GM18858 (cell line): ENCODE results near the gene ASB18.
"Not testable (repeated sequence)": the region's sequence is repeated elsewhere in the genome, so short reads cannot be mapped to it uniquely, and the experiment has no call there.

ENCODE experiments used
- ATAC-seq: cut with Tn5 transposase; IDR thresholded peaks from one replicate; pipeline ENCODE4 v1.9.1; 2021; ENCODE audit not compliant: unreplicated experiment

The ASB18 gene, protein sequence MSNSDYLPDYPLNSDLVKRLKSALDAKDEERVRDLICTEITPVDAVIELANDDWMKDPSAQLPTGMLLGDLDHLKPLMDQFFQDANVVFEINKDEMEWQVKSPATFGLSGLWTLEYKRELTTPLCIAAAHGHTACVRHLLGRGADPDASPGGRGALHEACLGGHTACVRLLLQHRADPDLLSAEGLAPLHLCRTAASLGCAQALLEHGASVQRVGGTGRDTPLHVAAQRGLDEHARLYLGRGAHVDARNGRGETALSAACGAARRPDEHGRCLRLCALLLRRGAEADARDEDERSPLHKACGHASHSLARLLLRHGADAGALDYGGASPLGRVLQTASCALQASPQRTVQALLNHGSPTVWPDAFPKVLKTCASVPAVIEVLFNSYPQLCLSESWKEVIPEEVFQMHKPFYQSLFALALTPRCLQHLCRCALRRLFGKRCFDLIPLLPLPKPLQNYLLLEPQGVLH

GRCh38 chr2:236264256-236264655 lies at the start of gene ASB18:
Gene ASB18, minus strand, starts transcription at chr2:236264406. Its CDS starts 61 bp downstream, at chr2:236264345.
- no peak for ATAC-seq

DNA sequence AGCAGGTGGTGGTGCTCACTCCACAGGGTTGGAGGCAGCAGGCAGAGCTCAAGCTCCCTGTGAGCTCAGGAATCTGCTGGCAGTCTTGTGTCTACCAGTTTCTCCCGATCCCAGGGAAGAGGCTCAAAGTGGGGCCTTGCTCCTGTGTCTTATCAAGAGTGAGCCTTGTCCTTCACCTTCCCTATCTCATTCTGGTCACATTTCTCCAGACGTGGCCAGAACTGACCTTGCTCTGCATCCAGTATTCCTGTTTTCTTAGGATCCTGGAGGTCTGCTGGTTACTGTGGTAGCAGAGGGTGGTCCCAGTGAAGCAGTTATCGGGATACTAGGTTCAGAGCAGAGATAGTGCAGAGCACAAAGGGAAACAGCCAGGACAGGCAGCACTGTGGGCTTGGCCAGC lies 47.1 kb upstream of the ASB18 start:
- no peak for ATAC-seq

GRCh38 chr2:236309669-236310029 lies 45.4 kb upstream of the ASB18 start:
- ATAC-seq = no peak

- ATAC-seq = no peak
Measured at GRCh38 chr2:236308855-236309668, 44.9 kb upstream of the ASB18 start.

GRCh38 chr2:236307641-236308040 lies 43.4 kb upstream of the ASB18 start:
- ATAC-seq = no peak

DNA sequence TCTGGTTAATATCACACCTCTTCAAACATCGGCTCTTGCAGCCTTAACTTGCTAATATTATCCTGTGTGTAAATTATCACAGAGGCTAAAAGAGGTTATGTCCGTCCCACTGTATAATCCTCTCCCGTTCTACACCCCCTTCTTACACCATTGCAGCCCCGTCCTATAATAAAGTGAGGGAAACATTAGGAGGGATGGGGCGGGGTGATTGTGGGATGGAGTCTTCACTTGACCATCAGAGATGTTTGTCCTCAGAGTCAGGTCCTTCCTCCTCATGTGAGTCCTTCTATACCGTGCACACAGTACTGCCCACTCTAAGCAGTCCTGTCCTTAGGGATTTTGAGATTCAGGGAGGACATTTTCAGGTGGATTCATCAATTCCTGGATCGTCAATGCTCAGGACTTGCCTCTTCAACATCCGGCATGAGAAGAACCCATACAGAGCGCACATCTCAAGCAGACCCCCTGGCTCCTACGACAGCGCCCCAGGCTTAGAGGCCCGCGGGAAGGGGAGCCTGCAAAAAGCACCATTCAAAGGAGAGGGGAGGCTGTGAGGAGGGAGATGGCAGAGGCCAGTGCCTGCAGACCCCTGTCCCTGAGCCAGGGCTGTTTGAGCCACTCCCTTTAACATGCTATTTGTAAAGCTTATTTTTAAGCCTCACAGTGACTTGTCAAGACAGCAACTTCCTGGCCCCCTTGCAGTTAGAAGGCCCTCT lies 42.8 kb upstream of the ASB18 start:
- no peak for ATAC-seq

DNA sequence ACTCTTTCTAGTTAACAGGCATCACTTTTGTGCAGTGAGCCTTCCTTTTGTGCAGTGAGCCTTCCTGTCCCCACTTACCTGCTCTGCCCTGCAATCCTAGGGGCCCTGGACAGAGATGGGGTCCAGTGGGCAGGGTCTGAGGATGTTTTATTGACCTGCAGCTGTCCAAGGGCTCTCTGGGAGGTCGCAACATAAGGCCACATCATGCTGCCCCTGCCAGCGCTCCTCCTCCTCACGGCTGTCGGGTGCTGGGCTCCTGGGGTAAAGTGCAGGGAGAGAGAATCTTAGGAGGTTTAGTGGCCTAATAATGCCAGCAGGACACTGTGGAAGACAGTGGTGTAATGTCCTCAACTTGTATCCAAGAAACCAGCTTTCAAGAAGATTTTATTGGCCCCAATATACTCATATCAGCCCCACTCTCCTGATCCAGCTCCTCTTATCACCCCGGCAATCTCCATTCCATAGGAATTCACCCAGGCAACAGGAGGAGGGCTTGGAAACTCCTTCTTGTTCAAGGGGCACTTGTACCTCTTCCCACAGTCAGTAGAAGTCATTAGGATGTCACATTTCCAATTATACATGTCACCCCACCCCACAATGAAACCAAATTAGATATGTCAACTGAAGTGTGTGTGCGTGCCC lies 41.9 kb upstream of the ASB18 start:
- ATAC-seq = no peak

GRCh38 chr2:236305531-236305930 lies 41.3 kb upstream of the ASB18 start:
- no peak for ATAC-seq

- ATAC-seq = no peak
Measured at GRCh38 chr2:236303935-236304334, 39.7 kb upstream of the ASB18 start.

GRCh38 chr2:236302555-236302954 lies 38.3 kb upstream of the ASB18 start:
- no peak for ATAC-seq

DNA sequence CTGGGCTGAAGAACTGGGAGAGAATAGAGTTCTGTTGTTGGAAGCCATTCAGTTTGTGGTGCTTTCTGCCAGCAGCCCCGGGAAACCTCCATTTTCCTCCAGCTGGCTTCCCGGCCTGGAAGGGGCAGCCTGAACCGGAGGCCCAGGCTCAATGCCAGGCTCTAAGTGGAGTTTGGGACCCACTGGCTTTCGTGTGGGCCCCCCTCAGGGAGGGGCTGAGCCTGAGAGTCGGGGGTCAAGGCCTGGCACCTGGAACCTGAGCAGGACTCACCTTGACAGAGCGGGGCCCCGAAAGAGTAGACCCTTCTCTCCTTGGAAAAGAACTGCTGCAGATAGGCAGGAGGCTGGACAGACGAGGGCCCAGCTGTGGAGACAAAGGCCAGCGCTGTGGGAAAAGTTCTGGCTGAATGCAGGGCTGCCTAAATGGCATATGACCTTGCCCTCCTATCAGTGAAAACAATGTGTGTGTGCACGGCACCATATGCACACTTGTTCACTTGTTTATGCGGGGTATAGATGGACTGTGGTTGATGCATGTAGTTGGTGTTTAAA lies 34.8 kb upstream of the ASB18 start:
- ATAC-seq = no peak

- no peak for ATAC-seq
Measured at GRCh38 chr2:236295481-236295880, 31.3 kb upstream of the ASB18 start.

- no peak for ATAC-seq
Measured at GRCh38 chr2:236294647-236295046, 30.4 kb upstream of the ASB18 start.

DNA sequence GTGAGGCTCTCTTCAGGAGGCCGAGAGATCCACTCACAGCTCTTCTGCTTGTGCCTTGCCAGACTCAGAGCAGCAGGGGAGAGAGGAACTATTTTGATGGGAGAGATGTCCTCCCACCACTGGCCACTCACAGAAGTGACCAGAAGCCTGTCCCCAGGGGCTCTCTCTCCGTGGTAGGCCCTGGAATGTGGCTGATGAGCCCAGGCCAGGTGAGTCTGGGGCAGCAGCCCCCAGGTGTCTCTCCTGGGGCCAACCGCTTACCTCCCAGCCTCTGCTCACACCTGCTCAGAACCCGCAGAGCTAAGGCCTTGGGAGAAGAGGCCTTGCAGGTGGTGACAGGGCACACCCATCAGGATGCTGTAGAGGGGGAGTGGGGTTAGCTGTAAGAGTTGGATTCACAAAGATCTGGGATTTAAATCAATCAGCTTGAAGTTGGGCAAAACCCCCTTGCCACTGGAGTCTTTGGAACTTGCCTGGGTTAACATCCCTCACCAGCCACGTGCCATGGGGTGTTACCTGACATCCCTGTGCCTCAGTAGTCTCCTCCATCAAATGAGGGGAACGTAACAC lies 29.1 kb upstream of the ASB18 start:
- no peak for ATAC-seq

GRCh38 chr2:236291911-236292310 lies 27.7 kb upstream of the ASB18 start:
- no peak for ATAC-seq

DNA sequence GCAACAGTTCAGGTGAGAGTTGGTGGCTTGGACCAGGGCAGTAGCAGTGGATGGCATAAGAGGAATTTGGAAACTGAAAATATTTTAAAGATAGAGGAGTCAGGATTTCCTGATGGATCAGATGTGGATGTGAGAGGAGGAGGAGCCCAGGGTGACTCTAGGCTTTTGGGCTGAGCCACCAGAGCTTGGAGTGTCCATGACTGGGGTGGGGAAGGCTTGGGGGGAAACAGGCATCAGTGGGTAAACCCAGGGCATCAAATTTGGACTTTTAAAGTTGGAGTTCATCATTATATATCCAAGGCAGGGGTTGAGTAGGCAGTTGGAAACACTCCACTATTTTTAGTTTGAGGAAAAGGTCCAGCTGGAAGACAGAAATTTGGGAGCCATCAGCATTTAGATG lies 27.3 kb upstream of the ASB18 start:
- no peak for ATAC-seq

DNA sequence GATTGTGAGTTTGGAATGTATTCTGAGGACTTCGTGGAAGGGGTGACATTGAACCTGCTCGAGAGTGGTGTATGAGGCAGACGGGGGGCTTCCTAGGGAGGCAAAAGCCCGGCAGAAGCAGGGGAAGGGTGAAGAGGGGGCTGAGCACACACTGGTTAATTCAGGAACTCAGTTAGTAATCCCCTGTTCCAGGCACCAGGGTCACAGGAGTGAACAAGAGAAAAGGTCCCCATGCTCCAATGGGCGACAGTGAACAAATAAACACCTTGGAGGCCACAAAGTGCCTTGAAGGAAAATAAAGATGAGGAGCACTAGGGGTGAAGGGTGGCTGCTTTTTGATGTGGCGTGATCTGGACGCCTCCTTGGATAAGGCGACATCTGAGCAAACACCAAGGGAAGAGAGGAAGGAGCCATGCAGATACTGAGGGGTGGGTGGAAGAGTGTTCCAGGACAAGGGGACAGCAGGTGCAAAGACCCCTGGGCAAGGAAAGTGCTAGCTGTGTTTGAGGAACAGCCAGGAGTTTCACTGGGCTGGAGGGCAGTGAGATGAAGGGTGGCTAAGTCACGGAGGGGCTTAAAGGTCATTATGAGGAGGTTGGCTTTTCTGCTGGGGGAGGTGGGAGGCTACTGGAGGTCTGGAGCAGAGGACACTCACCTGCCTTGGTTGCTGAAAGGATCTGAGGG lies 26.7 kb upstream of the ASB18 start:
- ATAC-seq = no peak

DNA sequence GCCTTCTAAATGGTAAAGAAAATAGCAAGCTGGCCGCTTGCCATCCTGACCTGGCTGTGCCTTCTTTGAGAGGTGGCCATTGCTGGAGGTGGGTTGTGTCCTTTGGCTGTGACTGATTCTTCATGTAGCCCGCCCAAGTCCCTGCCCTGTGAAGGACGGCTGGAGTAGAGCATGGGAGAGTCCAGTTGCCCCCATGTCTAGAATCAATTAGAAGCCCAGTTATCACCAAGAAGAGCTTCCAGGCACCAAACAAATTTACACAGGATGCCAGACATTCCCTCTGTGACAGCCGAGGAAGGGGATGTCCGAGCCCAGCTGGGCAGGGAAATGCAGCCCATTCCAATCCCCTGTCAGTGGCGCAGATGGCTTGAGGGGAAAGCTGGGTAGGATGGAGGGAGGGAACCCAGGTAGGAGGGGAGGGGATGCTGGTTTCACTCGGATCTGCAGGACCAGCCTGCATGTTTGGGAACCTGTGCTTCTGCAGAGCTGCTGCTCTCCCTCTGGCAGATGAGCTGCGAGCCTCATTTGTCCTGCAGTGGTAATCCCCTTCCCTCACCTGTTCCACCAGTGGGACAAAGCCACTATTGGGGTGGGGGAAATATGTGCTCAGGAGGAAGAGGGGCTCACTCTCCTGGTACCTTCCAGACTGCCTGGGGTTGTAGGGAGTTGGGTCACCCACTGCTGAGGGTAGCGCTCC lies 25.7 kb upstream of the ASB18 start:
- ATAC-seq = no peak

- not testable (repeated sequence) for ATAC-seq
Measured at GRCh38 chr2:236288373-236288772, 24.2 kb upstream of the ASB18 start.
